Endodermal cell (in vitro differentiated cells): Measurements from ENCODE around the gene PCYT1A. TPM values are rescaled to one million over a fixed set of nuclear protein-coding genes. Genes with fewer than 3 reads are reported as not detected.

Experiments
- DNase-seq: peaks from one replicate; pipeline ENCODE4 v3.0.0-alpha.2; 2017
- H3K27ac ChIP-seq: 2 replicates; pipeline ENCODE4 v1.5.1; 2013; ENCODE audit warnings: mild to moderate bottlenecking, low read depth, low read length, moderate library complexity
- H3K27me3 ChIP-seq: 2 replicates; pipeline ENCODE4 v1.6.1; 2013; ENCODE audit warnings: mild to moderate bottlenecking, low read length, moderate library complexity; ENCODE audit not compliant: insufficient read depth, control insufficient read depth, poor library complexity, severe bottlenecking
- H3K36me3 ChIP-seq: 2 replicates; pipeline ENCODE4 v1.7.0; 2013; ENCODE audit warnings: mild to moderate bottlenecking, low read length, moderate library complexity; ENCODE audit not compliant: control insufficient read depth, insufficient read depth
- H3K4me1 ChIP-seq: one replicate; pipeline ENCODE4 v1.7.0; 2013; ENCODE audit warnings: low read length; ENCODE audit not compliant: control insufficient read depth, insufficient read depth
- H3K4me3 ChIP-seq: 2 replicates; pipeline ENCODE4 v1.5.1; 2013; ENCODE audit warnings: mild to moderate bottlenecking, low read length, moderate library complexity
- H3K9ac ChIP-seq: 2 replicates; pipeline ENCODE4 v1.6.1; 2013; ENCODE audit warnings: mild to moderate bottlenecking, low read length, moderate library complexity; ENCODE audit not compliant: poor library complexity, severe bottlenecking; ENCODE audit errors: extremely low read depth
- H3K9me3 ChIP-seq: 2 replicates; pipeline ENCODE4 v1.6.1; 2013; ENCODE audit warnings: mild to moderate bottlenecking, low read length, moderate library complexity; ENCODE audit not compliant: control insufficient read depth
- H3K27ac Mint-ChIP-seq: 2 replicates; pipeline ENCODE4 v1.8.0; 2020; ENCODE audit warnings: mixed read lengths
- H3K27me3 Mint-ChIP-seq: 2 replicates; pipeline ENCODE4 v1.8.0; 2021; ENCODE audit warnings: mild to moderate bottlenecking, mixed read lengths; ENCODE audit not compliant: insufficient read depth
- H3K36me3 Mint-ChIP-seq: 2 replicates; pipeline ENCODE4 v1.8.0; 2020; ENCODE audit warnings: low read depth, mixed read lengths
- H3K4me1 Mint-ChIP-seq: 2 replicates; pipeline ENCODE4 v1.8.0; 2020; ENCODE audit warnings: mixed read lengths
- H3K4me3 Mint-ChIP-seq: 2 replicates; pipeline ENCODE4 v1.8.0; 2020; ENCODE audit warnings: mild to moderate bottlenecking, moderate library complexity, mixed read lengths
- H3K9me3 Mint-ChIP-seq: 2 replicates; pipeline ENCODE4 v1.8.0; 2020; ENCODE audit warnings: mild to moderate bottlenecking, mixed read lengths
- WGBS, 2 experiments: methylation state at CpG; one replicate each; pipeline versions ENCODE4 v1.1.5 to v1.1.7; 2013; ENCODE audit warnings: missing lambda C conversion rate in 2 of 2, mixed read lengths in 1 of 2; ENCODE audit not compliant: insufficient coverage in 1 of 2, insufficient read length in 1 of 2; 5-methylcytosine and 5-hydroxymethylcytosine counted together
- total RNA-seq, 2 donors: library from RNA; stranded (reverse); fragmentation: NEBNext Ultra II Directional in 1 of 2; extraction: Animal tissue kit (Norgen Biotek cat#: 25700) in 1 of 2; gene quantifications; 2 replicates in 1 of 2; 3 replicates in 1 of 2; pipeline ENCODE4 v1.2.1, GENCODE V29; 2021
- TF ChIP-seq, protein P1 (sequence below): fragments of 200-600 bp; sonication (generic); conservative IDR thresholded peaks from 2 replicates; pipeline ENCODE4 v1.5.0; 2021; ENCODE audit warnings: antibody characterized with exemption, mild to moderate bottlenecking

PCYT1A gene
- total RNA-seq, 2 donors from 2014 or later = 30.2 to 32.5 TPM

DNA sequence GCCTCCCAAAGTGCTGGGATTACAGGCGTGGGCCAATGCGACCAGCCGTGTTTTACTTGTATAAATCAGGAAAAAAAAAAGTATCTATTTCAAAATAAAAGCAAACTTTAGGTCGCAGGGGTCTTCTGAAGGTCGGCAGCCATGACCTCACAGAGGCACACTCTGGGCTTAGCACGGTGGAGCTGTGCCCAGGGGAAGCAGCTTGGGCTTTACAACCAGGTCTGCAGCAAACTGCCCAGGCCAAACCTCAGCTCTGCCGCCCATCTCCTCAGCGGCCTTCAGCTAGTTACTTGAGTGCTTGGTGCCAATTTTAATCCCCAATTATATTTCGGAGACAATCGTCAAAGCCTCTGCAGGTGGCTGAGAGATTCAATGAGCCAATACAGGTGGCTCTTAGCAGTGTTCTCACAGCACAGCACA lies 106.4 kb downstream of the PCYT1A start:
- Mint-ChIP-seq H3K27me3 (no peaks in the 10 kb centered on the region), H3K36me3 (no peaks in the 10 kb centered on the region), H3K4me3 (no peak overlapping the region), H3K9me3 (no peaks in the 10 kb centered on the region), H3K27ac (no peak overlapping the region), H3K4me1 (peaks cover 6% of the 10 kb centered on the region)
- peaks cover 4% of the 10 kb centered on the region for H3K4me1 ChIP-seq
- TF ChIP-seq, protein P1, sequence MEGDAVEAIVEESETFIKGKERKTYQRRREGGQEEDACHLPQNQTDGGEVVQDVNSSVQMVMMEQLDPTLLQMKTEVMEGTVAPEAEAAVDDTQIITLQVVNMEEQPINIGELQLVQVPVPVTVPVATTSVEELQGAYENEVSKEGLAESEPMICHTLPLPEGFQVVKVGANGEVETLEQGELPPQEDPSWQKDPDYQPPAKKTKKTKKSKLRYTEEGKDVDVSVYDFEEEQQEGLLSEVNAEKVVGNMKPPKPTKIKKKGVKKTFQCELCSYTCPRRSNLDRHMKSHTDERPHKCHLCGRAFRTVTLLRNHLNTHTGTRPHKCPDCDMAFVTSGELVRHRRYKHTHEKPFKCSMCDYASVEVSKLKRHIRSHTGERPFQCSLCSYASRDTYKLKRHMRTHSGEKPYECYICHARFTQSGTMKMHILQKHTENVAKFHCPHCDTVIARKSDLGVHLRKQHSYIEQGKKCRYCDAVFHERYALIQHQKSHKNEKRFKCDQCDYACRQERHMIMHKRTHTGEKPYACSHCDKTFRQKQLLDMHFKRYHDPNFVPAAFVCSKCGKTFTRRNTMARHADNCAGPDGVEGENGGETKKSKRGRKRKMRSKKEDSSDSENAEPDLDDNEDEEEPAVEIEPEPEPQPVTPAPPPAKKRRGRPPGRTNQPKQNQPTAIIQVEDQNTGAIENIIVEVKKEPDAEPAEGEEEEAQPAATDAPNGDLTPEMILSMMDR = no peak
- H3K4me3 ChIP-seq = no peak overlapping the region
- H3K9me3 ChIP-seq = no peaks in the 10 kb centered on the region
- 89 to 90% methylated on average over 7 to 10 of the region's 10 CpGs for WGBS, 2 experiments
- H3K9ac ChIP-seq = no peak overlapping the region
- H3K27me3 ChIP-seq = no peaks in the 10 kb centered on the region
- no peaks in the 10 kb centered on the region for H3K36me3 ChIP-seq
- DNase-seq = no peak
- no peak overlapping the region for H3K27ac ChIP-seq

DNA sequence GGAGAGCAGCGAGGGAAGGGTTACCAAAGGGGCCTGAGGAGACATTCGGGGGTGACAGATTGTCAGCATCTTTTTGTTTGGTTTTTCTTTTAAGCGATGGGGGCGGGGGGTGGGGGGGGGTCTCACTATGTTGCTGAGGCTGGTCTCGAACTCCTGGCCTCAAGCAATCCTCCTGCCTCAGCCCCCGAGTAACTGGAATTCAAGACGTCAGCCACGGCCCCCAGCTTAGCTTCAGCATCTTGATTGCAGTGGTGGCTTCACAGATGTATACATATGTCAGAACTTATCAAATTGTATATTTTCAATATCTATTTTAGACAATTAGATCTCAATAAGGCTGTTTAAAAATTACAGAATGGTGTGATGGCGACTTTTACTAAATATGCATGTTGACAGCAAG lies 107.2 kb downstream of the PCYT1A start:
- Histone ChIP-seq H3K4me1 (peaks cover 4% of the 10 kb centered on the region), H3K9ac (no peak overlapping the region), H3K27ac (peak overlapping the region; percentile 93), H3K4me3 (no peak overlapping the region), H3K9me3 (no peaks in the 10 kb centered on the region), H3K27me3 (no peaks in the 10 kb centered on the region), H3K36me3 (no peaks in the 10 kb centered on the region)
- no peaks in the 10 kb centered on the region for H3K36me3 Mint-ChIP-seq
- H3K27me3 Mint-ChIP-seq = no peaks in the 10 kb centered on the region
- TF ChIP-seq, protein P1 = no peak
- no peak overlapping the region for H3K27ac Mint-ChIP-seq
- no peak for DNase-seq
- H3K9me3 Mint-ChIP-seq = no peaks in the 10 kb centered on the region
- H3K4me3 Mint-ChIP-seq = no peak overlapping the region
- WGBS, 2 experiments = 94% methylated on average over 9 of the region's 9 CpGs; no CpG with 5 or more reads in 1 of the 2 experiments
- peaks cover 6% of the 10 kb centered on the region for H3K4me1 Mint-ChIP-seq

Other genes with a start within 250 kb of the PCYT1A start
- gene TFRC, start 205.6 kb downstream of the PCYT1A start, total RNA-seq = 10 to 100 TPM; 69.0 to 90.0 TPM
- gene ZDHHC19, start 76.3 kb downstream of the PCYT1A start, total RNA-seq = under 1 TPM in 1 of 2 donors, not detected in 1; 0.86 TPM
- 1 to 10 TPM; 1.9 to 2.0 TPM for gene SLC51A, start 71.2 kb downstream of the PCYT1A start, total RNA-seq
- 10 to 100 TPM; 22.6 to 45.5 TPM for gene DYNLT2B, start 30.5 kb upstream of the PCYT1A start, total RNA-seq
- gene TM4SF19, start 50.7 kb upstream of the PCYT1A start, total RNA-seq = not detected
- 100 to 1,000 TPM; 109 to 120 TPM for gene UBXN7, start 144.7 kb upstream of the PCYT1A start, total RNA-seq
- 10 to 100 TPM; 37.3 to 48.4 TPM for gene RNF168, start 216.0 kb upstream of the PCYT1A start, total RNA-seq
- gene SMCO1, start 227.6 kb upstream of the PCYT1A start, total RNA-seq = not detected